ENCODE measurements around the gene INTS3.
"Not testable (repeated sequence)": the region's sequence is repeated elsewhere in the genome, so short reads cannot be mapped to it uniquely, and the experiment has no call there.

Gene INTS3

DNA sequence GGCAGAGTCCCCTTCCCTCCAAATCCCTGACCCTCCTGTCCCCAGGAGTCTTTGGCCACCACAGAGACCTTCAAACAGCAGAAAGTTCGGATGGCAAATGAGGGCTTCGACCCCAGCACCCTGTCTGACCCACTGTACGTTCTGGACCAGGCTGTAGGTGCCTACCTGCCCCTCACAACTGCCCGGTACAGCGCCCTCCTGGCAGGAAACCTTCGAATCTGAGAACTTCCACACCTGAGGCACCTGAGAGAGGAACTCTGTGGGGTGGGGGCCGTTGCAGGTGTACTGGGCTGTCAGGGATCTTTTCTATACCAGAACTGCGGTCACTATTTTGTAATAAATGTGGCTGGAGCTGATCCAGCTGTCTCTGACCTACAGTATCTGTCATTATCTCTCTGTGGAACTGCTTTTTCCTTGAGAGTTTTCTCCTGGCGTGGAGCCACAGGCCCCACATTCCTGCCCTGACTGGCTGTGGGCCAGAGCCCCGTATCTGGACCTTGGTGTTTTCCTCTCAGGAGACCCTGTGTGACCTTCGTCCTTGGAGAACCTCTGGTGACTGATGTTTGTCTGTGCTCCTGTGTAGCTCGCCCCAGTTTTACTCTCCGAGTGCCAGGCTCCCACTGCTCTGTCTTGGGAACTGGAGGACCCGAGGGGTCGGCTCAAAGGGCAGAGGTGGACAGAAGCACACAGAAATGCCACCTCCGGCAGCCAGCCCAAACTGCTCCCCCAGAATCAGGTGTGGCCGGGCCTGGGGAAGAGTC is 52.1 kb downstream of the INTS3 start:
- no peak for DNase-seq (ENCODE audit: low spot score)

DNA sequence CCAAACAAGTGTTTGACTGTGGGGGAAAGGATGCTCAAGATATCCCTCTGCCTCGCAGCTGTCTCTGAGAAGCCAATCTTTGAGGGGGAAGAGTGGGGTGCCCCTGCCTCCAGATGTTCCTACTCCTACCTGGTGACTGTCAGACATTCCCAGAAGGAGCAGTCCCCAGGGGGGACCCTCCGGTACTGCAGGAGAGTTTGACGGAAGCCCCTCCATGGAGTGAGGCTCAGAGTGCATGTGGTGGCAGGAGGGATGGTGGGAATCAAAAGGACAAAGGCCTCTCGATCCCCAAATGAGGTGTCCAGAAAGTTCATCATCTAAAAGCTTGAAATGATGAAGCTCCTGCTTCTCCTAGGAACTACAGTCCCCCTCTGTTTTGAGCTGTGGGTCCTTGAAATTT is 52.7 kb downstream of the INTS3 start:
- DNase-seq (ENCODE audit: low spot score), result no peak

DNA sequence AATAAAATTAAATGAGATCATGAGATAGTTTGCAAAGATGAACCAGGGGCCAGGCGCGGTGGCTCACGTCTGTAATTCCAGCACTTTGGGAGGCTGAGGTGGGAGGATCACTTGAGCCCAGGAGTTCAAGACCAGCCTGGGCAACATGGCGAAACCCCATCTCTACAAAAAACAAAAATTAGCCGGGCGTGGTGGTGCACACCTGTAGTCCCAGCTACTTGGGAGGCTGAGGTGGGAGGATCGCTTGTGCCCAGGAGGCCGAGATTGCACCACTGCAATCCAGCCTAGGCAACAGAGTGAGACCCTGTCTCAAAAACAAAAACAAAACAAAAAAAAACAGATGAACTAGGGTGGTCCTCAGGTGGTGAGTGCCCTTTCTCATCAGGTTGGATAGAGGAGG is 54.8 kb downstream of the INTS3 start:
- not testable (repeated sequence) for DNase-seq (ENCODE audit: low spot score)

DNA sequence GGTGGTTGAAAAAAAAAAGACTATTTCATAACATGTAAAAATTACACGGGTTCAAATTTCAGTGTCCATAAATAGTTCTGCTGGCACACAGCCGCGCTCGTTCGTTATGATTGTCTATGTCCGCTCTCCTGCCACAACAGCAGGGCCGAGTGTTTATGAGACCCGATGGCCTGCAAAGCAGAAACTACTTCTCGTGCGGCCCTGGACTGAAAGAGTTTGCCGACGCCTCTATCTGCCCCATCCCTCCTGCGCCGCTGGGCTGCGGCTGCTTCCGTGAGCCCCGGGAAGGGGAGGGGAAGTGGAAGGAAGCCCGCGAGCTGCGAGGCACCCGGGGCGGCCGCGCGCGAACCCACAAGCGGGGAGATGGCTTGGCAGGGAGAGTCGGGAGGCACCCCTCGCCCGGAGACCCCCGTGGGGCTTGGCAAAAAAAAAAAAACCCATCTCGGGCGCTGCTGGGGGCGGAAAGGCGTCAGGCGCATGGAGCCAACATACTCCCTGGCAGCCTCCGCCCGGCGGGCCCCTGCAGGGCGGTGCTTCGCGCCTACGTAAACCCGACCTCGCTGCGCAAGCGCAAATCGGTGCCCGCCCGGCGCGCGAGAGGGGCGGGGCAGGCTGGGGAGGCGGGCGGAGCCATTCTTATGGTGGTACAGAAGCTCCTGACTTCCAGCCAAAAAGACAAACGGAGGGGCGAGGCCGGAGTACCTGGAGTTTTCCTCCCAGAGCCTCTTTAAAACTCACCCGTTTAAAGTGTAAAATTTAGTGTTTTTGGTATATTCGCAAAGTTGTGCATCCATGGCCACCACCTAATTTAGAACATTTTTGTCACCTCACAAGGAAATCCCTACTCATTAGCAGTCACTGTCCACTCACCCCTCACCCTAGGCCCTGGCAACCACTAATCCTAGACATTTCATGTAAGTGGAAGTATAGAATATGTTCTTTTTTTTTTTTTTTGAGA is 55.7 kb downstream of the INTS3 start:
- peak; percentile 90 for DNase-seq (ENCODE audit: low spot score)

DNA sequence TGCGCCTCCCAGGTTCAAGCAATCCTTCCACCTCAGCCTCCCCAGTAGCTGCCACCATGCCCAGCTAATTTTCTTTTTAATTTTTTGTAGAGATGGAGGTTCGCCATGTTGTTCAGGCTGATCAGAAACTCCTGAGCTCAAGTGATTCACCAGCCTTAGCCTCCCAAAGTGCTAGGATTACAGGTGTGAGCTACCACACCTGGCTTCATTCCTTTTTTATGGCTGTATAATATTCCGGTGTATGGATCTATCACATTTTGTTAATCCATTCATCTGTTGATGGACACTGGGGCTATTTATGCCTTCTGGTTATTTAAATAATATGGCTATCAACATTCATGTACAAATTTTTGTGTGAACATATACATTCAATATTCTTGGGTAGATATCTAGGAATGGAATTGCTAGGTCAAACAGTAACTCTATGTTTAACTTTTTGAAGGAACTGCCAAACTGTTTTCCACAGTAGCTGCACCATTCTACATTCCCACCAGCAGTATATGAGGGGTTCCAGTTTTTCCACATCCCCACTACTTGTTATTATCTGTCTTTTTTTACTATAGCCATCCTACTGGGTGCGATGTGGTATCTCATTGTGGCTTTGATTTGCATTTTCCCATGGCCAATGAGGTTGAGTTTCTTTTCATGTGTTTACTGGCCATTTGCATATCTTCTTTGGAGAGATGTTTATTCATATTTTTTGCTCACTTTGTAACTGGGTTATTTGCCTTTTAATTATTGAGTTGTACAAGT is 58.4 kb downstream of the INTS3 start:
- DNase-seq (ENCODE audit: low spot score), result no peak

DNA sequence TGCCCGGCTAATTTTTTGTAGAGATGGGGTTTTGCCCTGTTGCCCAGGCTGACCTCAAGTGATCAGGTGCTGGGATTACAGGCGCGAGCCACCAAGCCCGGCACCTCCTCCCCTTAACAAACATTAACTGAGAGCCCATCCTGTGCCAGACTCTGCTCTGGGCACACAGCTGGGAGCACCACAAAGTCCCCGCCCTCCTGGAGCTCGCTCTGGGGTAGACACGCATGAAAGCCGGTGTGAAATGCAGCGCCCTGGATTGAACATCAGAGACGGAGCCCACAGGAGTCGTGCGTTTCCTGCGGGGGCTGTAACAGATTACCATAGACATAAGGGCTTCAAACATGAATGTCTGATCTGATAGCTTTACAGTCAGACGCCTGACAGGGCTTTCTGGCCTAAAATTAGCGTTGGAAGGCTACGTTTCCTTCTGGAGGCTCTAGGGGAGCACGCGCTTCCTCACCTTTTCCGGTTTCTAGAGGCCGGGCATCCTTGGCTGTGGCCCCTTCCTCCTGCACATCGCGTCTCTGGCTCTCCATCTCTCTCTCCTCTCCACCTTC is 61.7 kb downstream of the INTS3 start:
- DNase-seq (ENCODE audit: low spot score), result no peak

DNA sequence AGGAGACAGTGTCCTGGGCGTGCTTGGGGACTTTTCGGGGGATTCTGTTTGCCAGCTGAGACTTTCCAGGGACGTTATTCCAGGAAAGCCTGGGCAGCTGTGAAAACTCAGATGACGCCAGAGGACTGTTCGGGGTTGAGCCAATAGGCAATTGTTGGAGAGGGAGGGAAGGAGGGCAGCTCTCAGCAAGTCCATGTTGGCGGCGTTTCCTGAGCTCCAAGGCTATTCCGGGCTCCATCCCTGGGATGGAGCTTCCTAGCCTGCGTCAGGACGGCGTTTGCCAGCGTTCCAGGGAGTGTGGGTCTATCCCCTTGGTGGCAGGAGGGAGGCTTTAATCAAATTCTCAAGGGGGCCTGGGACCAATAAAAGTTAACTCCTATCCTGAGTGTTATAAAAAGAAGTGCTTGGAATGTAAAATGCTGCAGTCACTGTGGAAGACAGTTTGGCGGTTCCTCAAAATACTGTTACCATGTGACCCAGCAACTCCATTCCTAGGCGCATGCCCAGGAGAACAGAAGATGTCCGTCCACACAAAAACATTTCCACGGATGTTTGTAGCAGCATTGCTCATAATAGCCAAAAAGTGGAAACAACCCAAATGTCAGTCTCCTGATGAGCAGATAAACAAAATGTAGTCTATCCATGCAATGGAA is 62.6 kb downstream of the INTS3 start:
- DNase-seq (ENCODE audit: low spot score), result no peak

DNA sequence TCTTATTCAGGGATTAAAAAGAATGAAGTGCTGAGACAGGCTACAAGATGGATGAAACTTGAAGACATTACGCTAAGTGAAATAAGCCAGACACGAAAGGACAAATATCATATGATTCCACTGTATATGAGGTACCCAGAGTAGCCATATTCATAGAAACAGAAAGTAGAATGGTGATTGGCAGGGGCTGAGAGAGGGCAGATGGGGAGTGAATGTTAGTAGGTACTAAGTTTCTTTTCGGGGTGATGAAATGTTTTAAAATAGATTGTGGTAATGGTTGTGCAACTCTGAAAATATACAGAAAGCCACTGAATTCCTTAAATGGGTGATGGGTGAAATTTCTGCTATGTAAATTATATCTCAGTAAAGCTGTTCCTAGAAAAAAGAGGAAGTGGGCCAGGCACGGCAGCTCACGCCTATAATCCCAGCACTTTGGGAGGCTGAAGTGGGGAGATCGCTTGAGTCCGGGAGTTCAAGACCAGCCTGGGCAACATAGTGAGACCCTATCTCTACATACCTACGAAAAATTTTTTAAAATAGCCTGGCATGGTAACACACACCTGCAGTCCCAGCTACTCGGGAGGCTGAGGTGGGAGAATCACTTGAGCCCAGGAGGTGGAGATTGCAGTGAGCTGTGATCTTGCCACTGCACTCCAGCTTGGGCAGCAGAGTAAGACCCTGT is 63.3 kb downstream of the INTS3 start:
- DNase-seq (ENCODE audit: low spot score), result no peak

DNA sequence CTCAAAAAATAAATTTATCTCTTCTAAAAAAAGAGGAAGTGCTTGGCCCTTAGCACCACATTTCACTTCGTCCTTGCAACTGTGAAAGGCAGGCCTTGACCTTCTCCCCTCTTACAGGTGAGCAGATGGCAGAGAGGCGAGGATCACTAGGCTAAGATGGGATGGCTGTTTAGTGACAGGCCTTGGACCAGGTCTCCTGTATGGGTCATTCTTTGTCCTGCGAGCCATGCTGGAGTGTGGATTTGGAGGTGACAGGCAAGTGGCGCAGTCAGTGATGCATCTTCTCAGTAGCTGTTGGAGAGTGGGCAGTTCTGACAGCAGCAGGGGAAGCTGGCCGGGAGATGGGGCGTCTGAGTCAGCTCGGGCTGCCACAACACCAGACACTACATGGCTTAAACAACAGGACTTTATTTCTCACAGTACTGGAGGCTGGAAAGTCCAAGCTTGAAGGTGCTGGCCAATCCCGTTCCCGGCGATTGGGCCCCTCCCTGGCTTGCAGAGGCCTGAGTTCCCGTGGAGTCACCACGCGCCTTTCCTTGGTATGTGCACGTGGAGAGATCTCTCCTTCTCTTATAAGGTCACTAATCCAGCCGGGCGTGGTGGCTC is 63.9 kb downstream of the INTS3 start:
- DNase-seq (ENCODE audit: low spot score), result no peak

DNA sequence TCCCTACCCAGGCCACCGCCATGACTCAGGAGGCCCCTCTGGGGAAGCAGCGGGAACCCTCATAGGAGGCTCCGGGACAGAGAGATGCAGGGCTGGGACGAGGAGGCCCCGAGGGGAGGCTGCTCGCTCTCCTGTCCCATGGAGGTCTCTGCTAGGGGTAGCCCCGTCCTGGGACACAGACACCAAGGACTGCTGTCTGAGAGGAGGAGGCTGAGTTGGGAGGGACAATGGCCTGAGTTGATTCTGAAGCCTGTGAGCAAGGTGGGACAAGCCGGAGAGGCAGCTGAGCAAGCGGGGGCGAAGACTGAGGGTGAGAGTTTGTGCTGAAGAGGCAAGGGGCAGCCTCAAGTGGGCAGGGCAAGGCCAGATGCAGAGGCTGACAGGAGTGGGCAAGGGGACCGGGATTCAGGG is 64.8 kb downstream of the INTS3 start:
- DNase-seq (ENCODE audit: low spot score), result no peak

DNA sequence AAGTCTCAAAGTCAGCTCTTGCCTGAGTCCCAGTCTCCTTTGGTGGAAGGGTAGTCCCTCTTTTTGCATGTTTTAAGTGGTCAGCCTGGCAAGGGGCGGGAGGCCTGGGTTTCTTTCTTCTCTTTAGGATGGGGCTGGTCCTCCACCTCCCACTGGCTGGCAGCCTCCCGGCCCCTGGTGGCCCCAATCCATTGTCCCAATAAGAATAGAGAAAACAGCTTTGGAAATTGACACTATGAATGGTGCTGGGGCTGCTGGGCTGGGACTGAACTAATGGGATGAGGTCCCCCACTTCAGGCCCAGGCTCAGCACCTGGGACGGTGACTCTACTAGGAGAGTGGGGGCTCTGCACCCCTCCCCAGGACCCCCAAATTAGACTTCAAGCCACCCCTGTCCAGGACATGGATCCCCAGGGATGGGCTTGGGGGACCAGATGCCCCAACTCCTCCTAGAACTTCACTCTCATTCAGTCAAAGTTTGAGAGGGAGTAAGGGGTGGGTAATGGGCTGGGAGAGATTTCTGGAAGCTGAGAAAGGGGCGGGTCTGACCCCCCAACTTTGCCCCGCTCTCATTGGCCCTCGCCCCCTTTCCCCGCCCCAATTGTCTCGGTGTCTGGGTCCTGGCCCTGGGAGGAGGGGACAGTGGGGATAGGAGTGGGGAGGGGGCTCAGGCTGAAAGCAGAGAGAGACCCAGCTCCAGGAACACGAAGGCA is 65.6 kb downstream of the INTS3 start:
- DNase-seq (ENCODE audit: low spot score), result no peak

DNA sequence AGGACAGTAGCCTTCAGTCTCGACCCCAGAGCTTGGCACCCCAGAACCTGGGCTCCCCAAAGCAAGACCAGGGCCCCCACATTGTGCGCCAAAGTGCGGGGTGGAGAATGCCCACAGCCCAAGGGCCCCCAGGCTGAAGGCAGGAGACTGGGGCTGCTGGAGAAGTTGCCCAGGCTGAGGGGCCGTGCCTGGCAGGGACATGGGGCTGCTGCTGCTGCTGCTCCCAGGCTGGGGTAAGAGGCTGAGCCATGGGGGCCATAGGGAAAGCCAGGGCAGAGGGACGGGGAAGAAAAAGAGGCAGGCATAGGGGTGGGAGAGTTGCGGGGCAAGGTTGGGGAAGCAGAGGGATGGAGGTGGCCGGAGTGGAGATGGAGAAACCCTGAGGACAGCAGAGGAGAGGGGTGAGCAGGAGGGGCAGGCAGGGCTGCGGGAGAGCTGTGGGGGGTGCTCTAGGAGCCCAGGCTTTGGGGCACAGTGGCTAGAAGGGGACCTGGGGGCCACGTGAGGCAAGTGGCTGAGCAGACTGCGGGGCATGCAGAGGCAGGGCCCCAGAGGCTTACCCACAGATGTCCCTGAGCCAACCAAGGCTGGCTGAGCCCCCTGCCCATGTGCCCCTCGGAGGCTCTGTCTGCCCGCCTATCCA is 66.2 kb downstream of the INTS3 start:
- DNase-seq (ENCODE audit: low spot score), result no peak

DNA sequence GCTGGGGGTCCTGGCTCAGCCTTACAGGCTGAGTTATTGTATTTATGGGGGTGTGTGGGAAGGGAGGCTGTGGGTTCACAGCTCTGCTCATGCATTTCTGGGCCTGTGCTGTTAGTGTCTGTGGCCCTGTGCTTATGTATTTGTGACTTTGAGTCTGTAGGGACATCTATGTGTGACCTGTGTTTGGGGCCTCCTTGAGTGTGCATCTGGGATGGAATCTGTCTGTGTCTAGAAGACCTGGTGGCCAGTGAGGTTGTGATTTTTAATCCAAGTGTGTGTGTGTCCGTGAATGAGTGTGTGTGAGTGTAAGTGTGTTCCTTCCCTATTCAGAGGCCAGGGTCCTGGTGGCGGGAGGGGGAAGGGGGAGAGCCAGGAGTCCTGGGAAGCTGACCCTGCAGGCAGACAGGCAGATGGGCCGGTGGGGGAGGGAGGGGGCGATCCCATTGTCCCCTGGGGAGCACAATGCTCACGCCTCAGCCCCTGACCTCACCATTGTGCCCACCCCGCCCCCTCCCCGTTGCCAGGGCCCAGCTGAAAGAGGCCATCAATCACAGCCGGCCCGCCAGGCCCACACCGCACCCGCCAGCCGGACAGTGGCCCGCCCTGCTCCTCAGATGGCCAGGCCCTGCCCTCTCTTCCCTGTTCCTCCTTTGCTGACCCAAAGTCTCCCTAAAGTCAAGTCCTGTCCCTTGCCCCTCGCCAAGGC is 66.9 kb downstream of the INTS3 start:
- no peak for DNase-seq (ENCODE audit: low spot score)

DNA sequence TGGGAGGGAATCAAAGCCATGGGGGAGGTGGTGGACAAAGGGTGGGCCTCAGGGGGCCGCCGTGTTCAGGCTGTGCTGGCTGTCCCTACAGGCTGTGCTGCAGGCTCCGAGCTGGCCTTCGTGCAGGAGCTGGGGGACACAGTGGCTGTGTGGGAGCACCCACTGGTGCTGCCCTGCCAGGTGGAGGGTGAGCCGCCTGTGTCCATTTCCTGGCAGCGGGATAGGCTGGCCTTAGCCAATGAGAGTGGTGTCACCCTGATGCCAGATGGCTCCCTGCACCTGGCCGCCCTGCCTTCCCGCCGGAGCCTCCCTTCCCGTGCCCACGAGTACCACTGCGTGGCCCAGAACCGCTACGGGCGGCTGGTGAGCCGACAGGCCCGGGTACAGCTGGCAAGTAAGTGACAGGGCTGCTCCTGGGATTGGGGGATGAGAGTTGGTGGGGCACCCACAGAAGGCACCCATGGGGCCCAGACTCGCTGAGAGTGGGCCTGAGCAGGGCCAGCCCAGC is 67.5 kb downstream of the INTS3 start:
- DNase-seq (ENCODE audit: low spot score), result no peak

DNA sequence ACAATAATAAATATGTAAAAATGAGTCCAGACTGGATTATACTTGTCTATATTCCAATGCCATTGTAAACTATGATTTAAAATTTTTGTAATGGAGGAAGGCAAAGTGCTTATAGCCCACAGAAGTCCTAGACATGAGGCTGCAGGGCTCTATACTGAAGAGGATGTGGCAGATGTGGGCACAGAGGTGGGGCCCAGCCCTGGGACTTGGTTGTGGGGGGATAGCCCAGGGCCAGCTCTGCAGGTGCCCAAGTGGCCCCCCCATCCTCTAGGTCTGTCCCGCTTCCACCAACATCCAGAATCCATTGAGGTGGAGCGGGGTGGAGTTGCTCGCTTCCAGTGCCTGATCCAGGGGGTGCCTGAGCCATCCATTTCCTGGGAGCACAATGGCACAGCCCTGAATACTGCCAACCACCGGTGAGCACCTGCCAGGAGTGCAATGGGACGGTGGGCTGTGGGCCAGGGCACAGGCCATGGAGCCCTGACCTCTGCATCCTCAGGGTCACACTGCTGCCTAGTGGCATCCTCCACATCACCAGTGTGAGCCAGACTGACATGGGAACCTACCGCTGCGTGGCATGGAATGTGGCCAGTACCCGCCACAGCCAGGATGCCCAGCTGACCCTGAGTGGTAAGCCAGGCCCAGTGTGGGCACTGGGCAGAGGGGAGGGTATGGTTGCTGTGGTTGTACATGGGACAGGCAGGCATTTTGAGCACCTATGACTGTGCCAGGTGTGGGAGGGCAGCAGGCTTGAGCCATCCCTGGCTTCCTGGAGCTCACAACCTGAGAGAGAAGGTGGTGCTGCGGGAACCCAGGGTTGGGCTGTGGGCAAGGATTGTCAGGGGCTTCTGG is 68.3 kb downstream of the INTS3 start:
- no peak for DNase-seq (ENCODE audit: low spot score)

DNA sequence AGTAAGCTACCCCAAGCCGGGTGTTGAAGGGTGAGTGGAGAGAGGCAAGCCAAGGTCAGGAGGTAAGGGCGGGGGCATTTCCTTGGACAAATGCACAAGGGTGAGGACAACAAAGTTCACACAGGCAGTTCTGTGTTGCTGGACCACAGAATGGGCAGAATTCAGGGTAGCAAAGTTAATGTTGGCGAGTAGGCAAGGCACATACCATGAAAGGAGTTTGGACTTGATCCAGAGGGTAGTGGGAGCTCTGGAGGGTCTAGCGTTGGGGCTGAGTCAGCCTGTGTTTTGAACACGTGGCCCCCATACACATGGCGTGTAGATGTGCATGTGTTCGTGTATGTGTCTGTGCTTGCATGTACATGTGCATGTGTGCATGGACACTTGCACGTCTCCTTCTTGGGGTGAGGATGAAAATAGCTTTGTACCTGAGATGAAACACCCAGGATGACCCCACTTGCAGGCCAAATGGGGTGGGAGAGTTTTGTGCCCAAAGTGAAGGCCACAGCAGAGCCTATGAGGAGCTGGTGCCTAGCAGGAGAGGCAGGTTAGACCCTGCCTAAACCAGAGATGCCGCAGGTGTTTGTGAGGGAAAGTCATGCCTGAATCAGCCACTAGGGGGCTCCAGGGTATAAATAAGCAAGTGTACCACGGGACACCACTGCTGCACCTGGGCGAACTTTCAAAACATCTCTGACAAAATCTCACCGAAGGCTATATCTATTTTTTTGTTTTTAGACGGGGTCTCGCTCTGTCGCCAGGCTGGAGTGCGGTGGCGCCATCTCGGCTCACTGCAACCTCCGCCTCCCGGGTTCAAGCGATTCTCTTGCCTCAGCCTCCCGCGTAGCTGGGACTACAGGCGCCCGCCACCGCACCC is 69.2 kb downstream of the INTS3 start:
- peak; percentile 86 for DNase-seq (ENCODE audit: low spot score)

DNA sequence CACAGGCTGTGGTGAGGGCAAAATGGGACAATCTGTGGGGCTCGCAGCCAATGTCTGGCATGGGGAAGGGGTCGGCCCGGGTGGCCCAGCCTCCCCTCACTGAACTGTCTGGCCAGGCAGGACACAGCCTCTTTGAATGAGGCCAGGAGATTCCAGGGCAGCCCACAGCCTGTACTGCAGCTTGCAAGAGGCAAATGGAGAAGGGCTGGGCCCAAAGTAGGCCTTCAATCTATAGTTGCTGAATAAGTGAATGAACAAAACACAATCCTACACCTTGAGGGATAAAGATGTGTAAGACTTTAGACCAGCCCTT is 70.6 kb downstream of the INTS3 start:
- DNase-seq (ENCODE audit: low spot score), result no peak
